ENCODE data around the gene CRMP1. TPM values are rescaled to one million over a fixed set of nuclear protein-coding genes. Genes with fewer than 3 reads are reported as not detected.

The CRMP1 gene
- total RNA-seq, 4 donors from 2014 or later: 2.1 to 5.0 (median 4.7) TPM; not detected in 1

- DNase-seq: no peak
- Histone ChIP-seq H3K27ac (no peak overlapping the region), H3K9me3 (no peaks in the 10 kb centered on the region), H3K4me1 (peaks cover 10 to 60% (median 22%) of the 10 kb centered on the region in 3 donors), H3K27me3 (peaks cover 12 to 72% (median 34%) of the 10 kb centered on the region in 4 donors), H3K36me3 (no peaks in the 10 kb centered on the region), H3K4me3 (peak overlapping the region in 3 of 4 donors; percentile 26 to 63 (median 50))
- TF ChIP-seq CTCF (IDR thresholded peaks at IDR 0.05) (no peak), POLR2A (IDR thresholded peaks at IDR 0.05) (no peak)
- 39 to 66% methylated on average over 2 to 5 of the region's 8 CpGs for WGBS, 2 donors
- intact Hi-C loops (cut with DNase I): no loop called here
Observed at GRCh38 chr4:5887011-5887360, 5.9 kb downstream of the CRMP1 start.

GRCh38 chr4:5885733-5886132 is 7.2 kb downstream of the CRMP1 start:
- no peak for DNase-seq
- 18 to 35% methylated on average over 3 of the region's 3 CpGs for WGBS, 2 donors
- intact Hi-C loops (cut with DNase I): no loop called here
- no peaks in the 10 kb centered on the region for H3K36me3 ChIP-seq
- H3K4me1 ChIP-seq: peaks cover 10 to 52% (median 22%) of the 10 kb centered on the region in 3 donors
- no peak overlapping the region for H3K4me3 ChIP-seq
- TF ChIP-seq CTCF (IDR thresholded peaks at IDR 0.05) (no peak), POLR2A (IDR thresholded peaks at IDR 0.05) (no peak)
- H3K27me3 ChIP-seq: peaks cover 11 to 63% (median 24%) of the 10 kb centered on the region in 4 donors
- peak overlapping the region in 1 of 4 donors; percentile 48 for H3K27ac ChIP-seq
- no peaks in the 10 kb centered on the region for H3K9me3 ChIP-seq

- H3K27me3 ChIP-seq: peaks cover 2 to 57% (median 15%) of the 10 kb centered on the region in 4 donors
- WGBS, 2 donors: 53 to 54% methylated on average over 7 of the region's 7 CpGs
- no peaks in the 10 kb centered on the region for H3K36me3 ChIP-seq
- TF ChIP-seq CTCF (IDR thresholded peaks at IDR 0.05): no peak
- TF ChIP-seq POLR2A (IDR thresholded peaks at IDR 0.05): no peak
- H3K4me3 ChIP-seq: no peak overlapping the region
- no peak overlapping the region for H3K27ac ChIP-seq
- peaks cover 10 to 43% (median 19%) of the 10 kb centered on the region in 3 donors for H3K4me1 ChIP-seq
- H3K9me3 ChIP-seq: no peaks in the 10 kb centered on the region
- intact Hi-C loops (cut with DNase I): no loop called here
- no peak for DNase-seq
Observed at GRCh38 chr4:5884796-5885195, 8.1 kb downstream of the CRMP1 start.

GRCh38 chr4:5883916-5884315 is 9.0 kb downstream of the CRMP1 start:
- Histone ChIP-seq H3K4me3 (no peak overlapping the region), H3K9me3 (no peaks in the 10 kb centered on the region), H3K27me3 (peaks cover under 1 to 53% (median 7%) of the 10 kb centered on the region in 4 donors), H3K36me3 (no peaks in the 10 kb centered on the region), H3K27ac (no peak overlapping the region), H3K4me1 (peaks cover 10 to 39% (median 18%) of the 10 kb centered on the region in 3 donors)
- DNase-seq: no peak
- 53 to 70% methylated on average over 1 of the region's 1 CpG for WGBS, 2 donors
- intact Hi-C loops (cut with DNase I): no loop called here
- no peak for TF ChIP-seq CTCF (IDR thresholded peaks at IDR 0.05)
- no peak for TF ChIP-seq POLR2A (IDR thresholded peaks at IDR 0.05)

- H3K9me3 ChIP-seq: no peaks in the 10 kb centered on the region
- intact Hi-C loops (cut with DNase I): no loop called here
- peaks cover 0 to 43% (median 4%) of the 10 kb centered on the region in 4 donors for H3K27me3 ChIP-seq
- no peak overlapping the region for H3K27ac ChIP-seq
- H3K36me3 ChIP-seq: no peaks in the 10 kb centered on the region
- TF ChIP-seq POLR2A (IDR thresholded peaks at IDR 0.05) (no peak), CTCF (IDR thresholded peaks at IDR 0.05) (no peak)
- WGBS, 2 donors: 45 to 55% methylated on average over 3 of the region's 3 CpGs
- H3K4me3 ChIP-seq: no peak overlapping the region
- peaks cover 9 to 29% (median 13%) of the 10 kb centered on the region in 3 donors for H3K4me1 ChIP-seq
- DNase-seq: no peak
Observed at GRCh38 chr4:5882947-5883346, 9.9 kb downstream of the CRMP1 start.
